ENCODE measurements around the gene UVRAG.

GRCh38 chr11:75831915-75832502 is 17.0 kb downstream of the UVRAG start:
- TF ChIP-seq POLR2AphosphoS5 (IDR thresholded peaks at IDR 0.05; ENCODE audit: borderline replicate concordance, low read depth, low read length): no peak
- no peak for TF ChIP-seq FOXP2 (optimal IDR thresholded peaks at IDR 0.05; ENCODE audit: control extremely low read depth, extremely low read length, insufficient read depth)
